GM18511 (cell line): ENCODE data around the gene UBE2I.

ENCODE experiments used
- ATAC-seq: cut with Tn5 transposase; IDR thresholded peaks from one replicate; pipeline ENCODE4 v1.9.1; 2021; ENCODE audit warnings: mild to moderate bottlenecking, moderate library complexity; ENCODE audit not compliant: unreplicated experiment

The UBE2I gene

DNA sequence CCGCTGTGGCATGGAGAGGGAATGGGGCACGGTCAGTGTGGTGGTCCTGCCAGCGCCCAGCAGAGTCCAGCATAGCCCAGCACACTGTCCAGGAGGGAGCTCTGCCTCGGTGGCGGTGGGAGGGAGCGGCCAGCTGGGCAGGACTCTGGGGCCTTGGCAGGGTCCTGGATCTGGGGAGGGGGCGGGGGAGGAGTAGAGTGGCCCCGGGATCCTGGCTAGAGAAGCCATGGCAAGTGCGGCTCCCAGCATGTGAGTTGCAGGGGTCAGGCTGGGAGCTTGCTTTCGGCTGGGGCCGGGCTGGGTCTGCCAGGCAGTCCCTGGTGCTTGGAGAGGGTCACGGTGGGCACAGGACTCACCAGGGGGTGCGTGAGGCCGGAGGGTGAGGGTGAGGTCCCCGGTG is 46.2 kb downstream of the UBE2I start:
- ATAC-seq = no peak

DNA sequence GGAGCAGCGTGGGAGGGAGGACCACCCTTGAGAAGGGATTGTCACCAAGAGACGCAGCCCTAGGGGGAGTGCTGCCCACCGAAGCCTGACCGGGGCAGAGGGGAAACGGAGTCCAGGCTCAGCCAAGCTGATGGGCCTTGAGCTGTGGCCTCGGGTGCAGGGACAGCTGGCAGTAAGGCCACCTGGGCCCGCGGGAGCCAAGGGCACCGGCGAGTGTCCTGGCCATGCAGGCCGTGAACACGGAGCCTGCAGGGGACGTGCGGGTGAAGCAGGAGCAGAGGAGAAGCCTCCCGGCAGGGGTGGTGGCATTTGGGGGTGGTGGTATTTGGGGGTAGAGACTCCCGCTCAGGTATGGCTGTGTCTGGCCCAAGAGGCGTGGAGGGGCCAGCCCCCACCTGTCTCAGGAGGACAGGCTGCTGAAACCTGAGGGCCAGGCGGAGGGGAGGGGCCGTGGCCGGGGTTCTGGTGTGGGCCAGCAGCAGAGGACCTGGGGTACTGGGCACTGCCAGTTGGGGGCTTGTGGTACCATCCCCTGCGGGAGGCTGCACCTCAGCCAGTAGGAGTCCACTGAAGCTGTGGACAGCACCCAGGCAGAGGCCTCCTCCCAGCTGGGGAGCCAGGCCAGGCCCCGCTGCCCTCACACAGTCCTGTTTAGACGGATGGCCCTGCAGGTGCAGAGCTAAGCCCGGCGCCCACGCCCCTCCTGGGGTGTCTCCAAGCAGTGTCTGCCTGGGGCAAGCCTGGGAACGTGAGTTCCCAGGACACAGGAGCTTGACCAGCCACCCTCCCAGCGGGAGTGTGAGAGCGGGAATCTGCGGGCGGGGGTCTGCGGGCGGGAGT is 46.8 kb downstream of the UBE2I start:
- ATAC-seq = no peak

DNA sequence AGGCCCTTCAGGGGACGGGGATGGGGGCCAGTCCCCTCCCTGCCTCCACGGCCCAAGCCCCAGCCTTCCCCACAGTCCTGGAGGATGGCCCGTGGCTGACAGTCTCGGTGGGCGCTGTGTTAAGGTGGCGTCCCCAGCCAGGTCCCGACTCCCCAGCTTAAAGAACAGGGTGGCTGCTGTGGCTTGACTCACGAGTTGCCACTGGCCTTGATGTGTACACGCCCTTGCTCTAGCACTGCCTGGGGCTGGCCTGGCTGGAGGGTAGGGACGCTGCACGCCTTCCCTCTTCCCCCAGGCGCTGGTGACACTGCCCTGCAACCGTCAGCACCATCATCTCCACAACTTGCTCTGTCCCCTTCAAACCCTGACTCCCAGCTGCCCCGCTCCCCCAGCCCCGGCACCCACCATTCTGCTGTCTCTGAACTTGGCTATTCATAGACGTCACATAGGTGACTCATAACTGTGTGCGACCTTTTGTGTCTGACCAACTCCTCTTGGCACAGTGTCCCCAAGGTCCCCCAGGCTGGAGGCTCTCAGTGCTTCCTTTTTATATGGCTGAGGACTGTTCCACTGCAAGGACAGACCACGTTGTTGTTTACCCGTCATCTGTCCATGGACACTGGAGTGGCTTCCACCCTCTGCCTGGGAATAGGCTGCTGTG is 48.6 kb downstream of the UBE2I start:
- no peak for ATAC-seq

DNA sequence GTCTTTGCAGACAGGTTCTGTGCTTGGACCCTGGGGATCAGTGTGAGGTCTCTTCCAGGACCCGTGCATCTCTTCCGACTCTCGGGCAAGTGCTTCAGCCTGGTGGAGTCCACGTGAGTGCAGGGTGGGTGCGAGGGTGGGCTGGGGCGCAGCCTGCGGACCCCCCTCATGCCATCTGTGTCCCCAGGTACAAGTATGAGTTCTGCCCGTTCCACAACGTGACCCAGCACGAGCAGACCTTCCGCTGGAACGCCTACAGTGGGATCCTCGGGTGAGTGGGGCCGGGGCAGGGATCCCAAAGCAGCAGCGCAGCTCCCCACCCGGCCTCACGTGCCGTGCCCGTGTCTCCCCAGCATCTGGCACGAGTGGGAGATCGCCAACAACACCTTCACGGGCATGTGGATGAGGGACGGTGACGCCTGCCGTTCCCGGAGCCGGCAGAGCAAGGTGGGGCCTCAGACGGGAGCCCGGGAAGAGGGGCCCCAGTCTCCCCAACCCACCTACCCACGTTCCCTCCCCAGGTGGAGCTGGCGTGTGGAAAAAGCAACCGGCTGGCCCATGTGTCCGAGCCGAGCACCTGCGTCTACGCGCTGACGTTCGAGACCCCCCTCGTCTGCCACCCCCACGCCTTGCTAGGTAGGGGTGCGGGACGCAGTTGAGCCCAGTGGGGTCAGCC is 52.4 kb downstream of the UBE2I start:
- ATAC-seq = no peak

DNA sequence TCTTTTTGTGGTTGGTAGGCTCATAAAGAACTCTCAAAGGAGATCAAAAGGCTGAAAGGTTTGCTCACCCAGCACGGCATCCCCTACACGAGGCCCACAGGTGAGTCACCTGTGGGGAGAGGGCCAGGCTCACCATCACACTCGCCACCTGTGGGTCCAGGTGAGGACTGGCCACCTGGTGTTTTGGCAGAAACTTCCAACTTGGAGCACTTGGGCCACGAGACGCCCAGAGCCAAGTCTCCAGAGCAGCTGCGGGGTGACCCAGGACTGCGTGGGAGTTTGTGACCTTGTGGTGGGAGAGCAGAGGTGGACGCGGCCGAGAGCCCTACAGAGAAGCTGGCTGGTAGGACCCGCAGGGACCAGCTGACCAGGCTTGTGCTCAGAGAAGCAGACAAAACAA is 53.4 kb downstream of the UBE2I start:
- ATAC-seq = no peak

DNA sequence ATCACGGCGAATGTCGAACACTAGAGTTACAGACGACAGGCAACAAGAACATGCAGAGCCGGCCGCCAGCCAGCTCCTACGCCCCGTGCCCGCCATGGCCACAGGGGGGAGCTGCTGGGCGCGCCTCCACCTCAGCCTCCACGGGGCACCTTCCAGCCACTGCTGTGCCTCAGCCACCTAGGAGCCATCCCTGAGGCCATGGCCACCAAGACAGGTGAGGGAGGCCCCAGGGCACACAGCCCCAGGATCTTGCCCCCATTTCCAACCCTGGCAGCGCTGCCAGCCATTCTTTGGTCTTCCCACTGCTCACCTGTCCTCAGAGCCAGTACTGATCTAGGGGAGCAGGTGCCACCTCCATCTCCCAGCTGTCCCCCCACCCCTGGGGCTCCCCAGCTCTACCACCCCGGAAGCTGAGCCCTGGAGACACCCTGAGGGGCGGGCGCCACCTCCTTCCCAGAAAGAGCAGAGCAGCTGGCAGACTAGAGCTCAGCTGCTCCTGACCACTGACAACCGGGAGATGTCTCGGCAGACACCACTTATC is 54.1 kb downstream of the UBE2I start:
- no peak for ATAC-seq

DNA sequence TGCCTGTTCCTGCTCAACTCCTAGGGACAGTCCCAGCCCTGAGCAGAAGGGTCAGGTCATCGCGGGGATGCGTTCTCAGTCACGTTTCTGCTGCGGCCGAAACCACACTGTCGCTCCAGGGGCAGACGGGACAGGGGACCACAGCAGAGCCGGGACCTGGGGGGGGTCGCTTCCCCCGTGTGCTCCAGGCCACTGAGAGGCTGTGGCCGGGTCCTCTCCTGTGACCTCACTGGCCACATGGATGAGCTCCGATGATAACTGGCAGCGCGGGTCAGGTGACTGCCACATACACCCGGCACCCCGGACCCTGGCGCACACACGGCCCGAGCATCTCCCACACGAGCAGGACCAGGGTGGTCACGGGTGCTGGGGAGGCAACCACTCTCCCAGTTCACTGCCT is 55.1 kb downstream of the UBE2I start:
- no peak for ATAC-seq

DNA sequence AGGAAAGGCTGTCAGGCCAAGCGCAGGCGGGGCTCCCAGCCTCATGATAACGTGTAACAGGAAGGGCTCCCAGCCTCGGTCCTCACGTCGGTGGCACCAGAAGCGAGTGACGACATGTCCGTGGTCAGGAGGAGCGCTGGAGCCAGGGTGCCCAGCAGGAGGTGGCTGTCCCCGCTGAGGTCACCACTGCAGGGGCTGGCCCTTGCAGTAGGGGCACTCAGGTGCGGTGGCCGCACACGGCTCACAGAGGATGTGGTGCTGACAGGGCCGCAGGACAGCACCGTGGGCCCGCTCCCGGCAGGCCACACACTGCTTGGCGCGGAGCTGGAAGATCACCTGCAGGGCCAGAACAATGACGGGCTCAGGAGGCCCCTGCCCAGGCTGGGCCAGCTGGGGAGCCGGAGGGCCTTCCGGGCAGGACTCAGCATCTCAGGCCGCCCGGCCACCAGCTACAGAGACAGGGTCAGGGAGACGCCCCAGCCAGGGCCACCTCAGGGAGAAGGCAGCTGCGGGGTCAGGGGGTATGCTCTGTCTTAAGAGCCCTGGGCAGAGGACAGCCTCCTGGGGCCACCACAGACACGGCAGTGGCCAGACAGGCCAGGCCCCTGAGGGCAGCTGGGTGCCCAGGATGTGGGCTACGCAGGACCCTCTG is 56.8 kb downstream of the UBE2I start:
- ATAC-seq = no peak

DNA sequence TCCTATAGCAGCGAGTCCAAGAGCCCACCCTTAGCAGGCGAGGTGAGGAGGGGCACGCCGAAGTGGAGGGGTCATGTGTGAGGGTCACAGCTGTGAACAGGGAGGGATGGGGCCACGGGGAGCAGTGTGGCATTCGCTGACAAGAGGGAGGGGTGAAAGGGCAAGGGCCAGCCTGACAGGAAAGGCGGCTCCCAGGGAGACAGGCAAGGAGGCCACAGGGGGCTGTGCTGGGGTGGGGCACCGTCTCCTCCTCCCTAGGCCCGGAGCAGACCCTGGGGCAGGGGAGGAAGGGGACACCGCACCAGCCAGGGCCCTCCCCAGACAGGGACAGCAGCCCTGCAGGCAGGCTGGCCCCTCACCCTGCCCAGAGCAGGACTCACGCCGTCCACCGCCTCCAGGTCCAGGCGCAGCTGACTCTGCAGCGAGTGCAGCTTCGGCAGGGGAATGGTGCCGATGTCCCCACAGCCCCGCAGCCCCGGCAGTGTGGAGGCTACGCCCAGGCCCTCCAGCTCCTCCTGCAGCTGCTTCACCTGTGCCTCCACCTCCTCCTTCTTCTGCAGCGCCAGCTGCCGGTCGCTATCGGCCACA is 57.4 kb downstream of the UBE2I start:
- ATAC-seq = no peak

DNA sequence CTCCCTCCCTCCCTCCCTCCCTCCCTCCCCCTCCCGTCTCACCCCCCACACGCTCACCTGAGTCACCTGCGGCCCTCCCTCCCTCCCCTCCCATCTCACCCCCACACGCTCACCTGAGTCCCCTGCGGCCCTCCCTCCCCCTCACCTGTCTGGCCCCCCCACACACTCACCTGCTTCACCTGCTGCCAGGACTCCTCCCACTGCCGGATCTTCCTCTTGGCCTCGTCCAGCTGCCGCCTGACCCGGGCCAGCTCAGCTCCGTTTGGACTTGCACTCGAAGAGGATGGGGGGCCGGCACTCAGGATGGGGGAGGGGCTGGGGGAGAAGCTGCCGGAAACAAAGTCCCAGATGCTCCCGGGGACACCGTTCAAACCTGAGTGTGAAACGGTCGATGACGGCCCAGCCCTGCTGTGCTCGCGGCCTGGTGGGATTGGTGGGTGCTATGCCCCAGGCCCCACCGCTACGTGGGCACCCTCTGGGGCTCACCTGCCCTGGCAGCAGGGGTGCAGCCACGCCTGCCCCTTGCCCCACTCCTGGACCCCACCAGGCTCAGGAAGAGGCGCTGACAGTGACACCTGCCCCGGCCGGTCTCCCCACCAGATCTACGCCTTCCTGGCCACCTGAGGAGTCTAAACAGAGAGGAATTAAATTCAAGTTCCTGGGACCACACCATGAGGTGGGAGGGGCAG is 58.2 kb downstream of the UBE2I start:
- no peak for ATAC-seq

DNA sequence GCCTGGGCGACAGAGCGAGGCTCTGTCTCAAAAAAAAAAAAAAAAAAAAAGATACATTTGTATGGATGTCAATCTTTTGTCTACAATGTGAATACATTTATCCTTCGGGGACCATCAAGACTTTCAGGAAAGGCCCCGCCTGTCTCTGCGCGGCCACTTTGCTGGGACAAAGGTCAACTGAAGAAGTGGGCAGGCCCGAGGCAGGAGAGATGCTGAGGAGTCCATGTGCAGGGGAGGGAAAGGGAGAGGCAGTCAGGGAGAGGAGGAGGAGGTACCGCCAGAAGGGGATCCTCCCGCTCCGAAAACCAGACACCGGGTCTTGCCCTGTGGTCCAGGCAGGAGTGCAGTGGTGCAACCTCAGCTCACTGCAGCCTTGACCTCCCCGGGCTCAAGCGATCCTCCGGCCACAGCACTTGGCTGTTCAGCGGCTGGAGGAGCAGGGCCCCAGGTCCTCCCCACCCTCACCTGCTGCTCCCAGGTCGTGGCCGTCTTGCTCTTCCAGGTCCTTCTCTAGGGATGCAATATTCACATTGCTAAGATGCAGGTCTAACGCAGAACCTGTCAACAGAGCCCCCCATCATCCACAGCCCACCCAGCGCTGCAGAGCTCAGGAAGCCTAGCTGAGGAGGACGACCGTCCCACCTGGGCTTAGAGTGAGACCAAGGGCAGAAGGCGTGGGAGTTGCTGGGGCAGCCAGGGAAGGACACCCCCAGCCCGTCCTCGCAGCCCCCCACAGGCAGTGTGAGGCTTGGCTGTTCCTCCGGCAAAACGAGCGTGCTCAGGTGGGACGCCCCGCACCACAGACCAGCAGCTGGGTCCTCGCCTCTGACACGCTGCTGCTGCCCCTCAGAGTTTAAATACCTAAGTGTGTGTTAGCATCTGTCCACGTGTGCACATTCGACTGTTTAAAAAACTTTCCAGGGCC is 61.9 kb downstream of the UBE2I start:
- ATAC-seq = no peak

DNA sequence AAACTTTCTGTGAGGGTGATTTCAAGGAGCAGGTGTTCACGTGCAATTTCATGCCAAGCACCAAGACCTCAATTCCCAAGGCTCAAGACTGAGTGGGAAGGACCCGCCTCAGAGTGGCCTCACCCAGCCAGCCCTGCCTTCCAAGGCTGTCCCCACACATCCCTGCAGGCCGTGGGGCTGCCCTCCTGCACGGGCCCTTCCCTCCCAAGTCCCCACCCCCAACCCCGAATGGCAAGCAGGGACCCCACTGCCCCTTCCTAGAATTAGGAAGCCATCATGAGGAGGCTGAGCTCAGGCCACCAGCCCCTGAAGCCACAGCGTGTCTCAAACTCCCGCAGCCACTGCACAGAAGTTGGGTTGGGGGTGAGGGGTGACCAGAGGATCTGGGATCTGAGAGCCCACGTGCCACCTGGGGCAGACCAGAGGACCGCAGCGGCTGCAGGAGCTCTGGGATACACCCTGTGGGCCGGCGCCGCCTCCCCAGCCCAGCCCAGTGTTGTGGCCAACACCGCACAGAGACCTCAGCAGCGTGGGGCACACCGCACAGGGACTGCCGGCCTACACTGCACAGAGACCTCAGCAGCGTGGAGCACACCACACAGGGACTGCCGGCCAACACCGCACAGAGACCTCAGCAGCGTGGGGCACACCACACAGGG is 63.0 kb downstream of the UBE2I start:
- ATAC-seq = no peak

DNA sequence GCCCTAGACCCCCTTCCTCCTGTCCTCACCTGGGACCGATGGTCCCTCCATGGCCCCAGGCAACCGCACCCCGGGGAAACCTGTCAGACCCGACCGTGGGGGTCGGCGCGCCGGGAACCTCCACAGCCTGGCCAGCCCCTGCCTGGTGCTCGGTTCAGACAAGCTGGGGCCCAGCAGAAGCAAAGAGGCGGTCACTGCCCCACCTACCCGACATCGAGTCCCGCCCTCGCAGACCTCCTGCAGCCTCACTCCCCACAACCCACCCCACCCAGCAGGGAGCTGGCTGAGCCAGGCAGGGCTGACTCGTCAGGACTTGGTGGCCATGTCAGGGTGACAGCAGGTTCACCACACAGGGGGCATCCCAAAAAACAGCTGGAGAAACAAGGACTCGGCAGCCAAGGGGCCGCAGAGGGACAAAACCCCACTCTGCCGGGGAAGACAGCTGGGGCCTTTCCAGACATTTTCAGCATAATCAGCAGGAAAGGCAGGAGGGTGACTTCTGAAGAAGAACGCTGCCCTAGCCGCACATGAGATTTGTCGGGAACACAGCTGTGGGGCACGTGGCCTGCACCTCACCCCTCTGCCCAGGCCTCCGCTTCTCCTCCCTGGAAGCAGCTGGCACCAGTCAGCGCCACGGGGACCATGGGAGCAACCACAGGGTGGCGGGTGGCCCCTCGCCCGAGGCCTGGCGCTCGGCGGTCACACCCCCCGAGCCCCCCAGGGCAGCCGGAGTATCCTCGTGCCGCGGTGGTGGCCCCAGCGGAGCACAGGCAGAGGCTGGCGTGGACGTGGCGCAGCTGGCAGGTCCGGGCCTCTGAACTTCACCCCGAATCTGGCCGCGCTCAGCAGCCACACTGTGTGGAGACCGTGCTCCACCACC is 65.2 kb downstream of the UBE2I start:
- no peak for ATAC-seq

DNA sequence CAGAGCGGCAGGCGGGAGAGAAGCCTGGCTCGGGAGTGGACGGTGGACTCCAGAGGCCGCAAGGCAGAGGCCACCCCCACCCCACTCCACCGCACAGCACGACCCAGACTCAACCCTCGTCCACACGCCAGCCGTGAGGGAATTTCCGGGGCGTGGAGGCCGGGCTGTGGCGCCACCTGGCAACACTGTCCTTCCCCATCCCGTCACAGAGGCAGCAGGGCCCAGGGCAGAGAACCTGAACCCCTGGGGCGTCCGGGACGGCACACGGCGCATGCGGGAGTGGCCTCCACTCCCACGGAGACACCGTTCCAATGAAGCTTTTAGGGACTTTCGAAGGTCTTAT is 65.8 kb downstream of the UBE2I start:
- no peak for ATAC-seq

DNA sequence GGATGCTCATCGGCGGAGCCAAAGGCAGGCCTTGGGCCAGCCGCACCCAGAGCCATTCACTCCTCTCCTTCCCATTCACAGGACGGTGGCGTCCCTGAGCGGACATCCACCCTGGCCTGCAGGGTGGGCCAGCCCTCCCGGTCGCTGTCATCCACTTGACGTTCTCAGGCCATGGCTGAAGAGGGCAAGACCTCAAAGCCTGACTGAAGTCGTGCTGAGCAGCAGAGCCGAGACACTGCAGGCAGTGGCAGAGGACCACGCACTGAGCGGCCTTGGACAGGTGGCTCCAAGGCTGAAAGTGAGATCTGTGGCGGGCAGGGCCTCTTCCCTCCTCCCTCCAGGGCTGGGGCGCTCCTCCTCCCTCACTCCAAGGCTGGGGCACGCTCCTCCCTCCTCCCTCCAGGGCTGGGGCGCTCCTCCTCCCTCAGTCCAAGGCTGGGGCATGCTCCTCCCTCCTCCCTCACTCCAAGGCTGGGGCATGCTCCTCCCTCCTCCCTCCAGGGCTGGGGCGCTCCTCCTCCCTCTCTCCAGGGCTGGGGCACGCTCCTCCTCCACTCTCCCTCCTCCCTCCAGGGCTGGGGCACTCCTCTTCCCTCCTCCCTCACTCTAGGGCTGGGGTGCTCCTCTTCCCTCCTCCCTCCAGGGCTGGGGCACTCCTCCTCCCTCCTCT is 66.4 kb downstream of the UBE2I start:
- ATAC-seq = no peak
